ENCODE results near the gene PEAK3. TPM values are rescaled to one million over a fixed set of nuclear protein-coding genes. Genes with fewer than 3 reads are reported as not detected.
A peak's percentile ranks its signal among the peaks of the same experiment; 100 is the strongest.

PEAK3 gene
- total RNA-seq, 1 donor from 2014 or later: not detected

- H3K27me3 Mint-ChIP-seq (ENCODE audit: low read depth): no peaks in the 10 kb centered on the region
- H3K36me3 Mint-ChIP-seq: peaks cover 5% of the 10 kb centered on the region
- TF ChIP-seq CTCF (IDR thresholded peaks at IDR 0.05; ENCODE audit: unreplicated experiment): no peak
- H3K4me1 Mint-ChIP-seq: peaks cover 32% of the 10 kb centered on the region
- no peak overlapping the region for H3K27ac Mint-ChIP-seq
- H3K4me3 Mint-ChIP-seq: no peak overlapping the region
- DNase-seq (ENCODE audit: low spot score in 2 of 2, unreplicated experiment in 2 of 2): no peak
- H3K9me3 Mint-ChIP-seq: no peaks in the 10 kb centered on the region
Measured at GRCh38 chr19:2243274-2244124, 38.5 kb downstream of the PEAK3 start.

GRCh38 chr19:2242816-2243215, 39.2 kb downstream of the PEAK3 start:
- H3K36me3 Mint-ChIP-seq: peaks cover 5% of the 10 kb centered on the region
- H3K4me1 Mint-ChIP-seq: peaks cover 38% of the 10 kb centered on the region
- no peak overlapping the region for H3K27ac Mint-ChIP-seq
- H3K9me3 Mint-ChIP-seq: no peaks in the 10 kb centered on the region
- TF ChIP-seq CTCF (IDR thresholded peaks at IDR 0.05; ENCODE audit: unreplicated experiment): no peak
- no peaks in the 10 kb centered on the region for H3K27me3 Mint-ChIP-seq (ENCODE audit: low read depth)
- DNase-seq (ENCODE audit: low spot score in 2 of 2, unreplicated experiment in 2 of 2): no peak
- H3K4me3 Mint-ChIP-seq: no peak overlapping the region

- no peak for TF ChIP-seq CTCF (IDR thresholded peaks at IDR 0.05; ENCODE audit: unreplicated experiment)
- Mint-ChIP-seq H3K36me3 (peaks cover 5% of the 10 kb centered on the region), H3K4me3 (no peak overlapping the region), H3K27ac (no peak overlapping the region), H3K4me1 (peaks cover 44% of the 10 kb centered on the region), H3K27me3 (ENCODE audit: low read depth) (no peaks in the 10 kb centered on the region), H3K9me3 (no peaks in the 10 kb centered on the region)
- no peak for DNase-seq (ENCODE audit: low spot score in 2 of 2, unreplicated experiment in 2 of 2)
Measured at GRCh38 chr19:2242092-2242537, 39.9 kb downstream of the PEAK3 start.

- no peak for DNase-seq (ENCODE audit: low spot score in 2 of 2, unreplicated experiment in 2 of 2)
- peaks cover 47% of the 10 kb centered on the region for H3K4me1 Mint-ChIP-seq
Measured at GRCh38 chr19:2240881-2241760, 40.9 kb downstream of the PEAK3 start.

More at GRCh38 chr19:2240881-2241760, 40.9 kb downstream of the PEAK3 start:
- H3K4me3 Mint-ChIP-seq: peak overlapping the region; percentile 87
- peaks cover 5% of the 10 kb centered on the region for H3K36me3 Mint-ChIP-seq
- H3K9me3 Mint-ChIP-seq: no peaks in the 10 kb centered on the region
- no peak for TF ChIP-seq CTCF (IDR thresholded peaks at IDR 0.05; ENCODE audit: unreplicated experiment)
- peak overlapping the region; percentile 82 for H3K27ac Mint-ChIP-seq
- H3K27me3 Mint-ChIP-seq (ENCODE audit: low read depth): no peaks in the 10 kb centered on the region

Data from mesothelial cell of epicardium (in vitro differentiated cells).